Adipocyte (in vitro differentiated cells): ENCODE data around the gene ORAI2.
"Not testable (repeated sequence)": the region's sequence is repeated elsewhere in the genome, so short reads cannot be mapped to it uniquely, and the experiment has no call there.

ENCODE experiments used
- DNase-seq: peaks from one replicate; pipeline ENCODE4 v3.0.0-alpha.2; 2015; ENCODE audit warnings: low read depth
- H3K27me3 ChIP-seq: replicated peaks from 2 replicates; pipeline ENCODE4 v1.7.0; 2013; ENCODE audit warnings: mild to moderate bottlenecking, low read length, moderate library complexity; ENCODE audit not compliant: control insufficient read depth, insufficient read depth
- H3K36me3 ChIP-seq: 2 replicates; pipeline ENCODE4 v1.7.0; 2013; ENCODE audit warnings: low read length, mild to moderate bottlenecking, moderate library complexity; ENCODE audit not compliant: control insufficient read depth, insufficient read depth, severe bottlenecking
- H3K4me1 ChIP-seq: 2 replicates; pipeline ENCODE4 v1.7.0; 2013; ENCODE audit warnings: mild to moderate bottlenecking, low read length, moderate library complexity; ENCODE audit not compliant: control insufficient read depth, insufficient read depth
- H3K4me3 ChIP-seq: 2 replicates; pipeline ENCODE4 v1.7.0; 2013; ENCODE audit warnings: mild to moderate bottlenecking, low read length, moderate library complexity
- H3K9ac ChIP-seq: 2 replicates; pipeline ENCODE4 v1.7.0; 2013; ENCODE audit warnings: mild to moderate bottlenecking, low read length, moderate library complexity
- H3K9me3 ChIP-seq: 2 replicates; pipeline ENCODE4 v1.7.0; 2013; ENCODE audit warnings: mild to moderate bottlenecking, low read length, moderate library complexity; ENCODE audit not compliant: control insufficient read depth

Gene ORAI2

GRCh38 chr7:102403563-102403962 is 29.8 kb upstream of the ORAI2 start:
- Histone ChIP-seq H3K9me3 (no peaks in the 10 kb centered on the region), H3K4me3 (no peak overlapping the region), H3K27me3 (no peaks in the 10 kb centered on the region), H3K36me3 (peaks cover 94% of the 10 kb centered on the region), H3K4me1 (no peaks in the 10 kb centered on the region), H3K9ac (no peak overlapping the region)
- DNase-seq = no peak

DNA sequence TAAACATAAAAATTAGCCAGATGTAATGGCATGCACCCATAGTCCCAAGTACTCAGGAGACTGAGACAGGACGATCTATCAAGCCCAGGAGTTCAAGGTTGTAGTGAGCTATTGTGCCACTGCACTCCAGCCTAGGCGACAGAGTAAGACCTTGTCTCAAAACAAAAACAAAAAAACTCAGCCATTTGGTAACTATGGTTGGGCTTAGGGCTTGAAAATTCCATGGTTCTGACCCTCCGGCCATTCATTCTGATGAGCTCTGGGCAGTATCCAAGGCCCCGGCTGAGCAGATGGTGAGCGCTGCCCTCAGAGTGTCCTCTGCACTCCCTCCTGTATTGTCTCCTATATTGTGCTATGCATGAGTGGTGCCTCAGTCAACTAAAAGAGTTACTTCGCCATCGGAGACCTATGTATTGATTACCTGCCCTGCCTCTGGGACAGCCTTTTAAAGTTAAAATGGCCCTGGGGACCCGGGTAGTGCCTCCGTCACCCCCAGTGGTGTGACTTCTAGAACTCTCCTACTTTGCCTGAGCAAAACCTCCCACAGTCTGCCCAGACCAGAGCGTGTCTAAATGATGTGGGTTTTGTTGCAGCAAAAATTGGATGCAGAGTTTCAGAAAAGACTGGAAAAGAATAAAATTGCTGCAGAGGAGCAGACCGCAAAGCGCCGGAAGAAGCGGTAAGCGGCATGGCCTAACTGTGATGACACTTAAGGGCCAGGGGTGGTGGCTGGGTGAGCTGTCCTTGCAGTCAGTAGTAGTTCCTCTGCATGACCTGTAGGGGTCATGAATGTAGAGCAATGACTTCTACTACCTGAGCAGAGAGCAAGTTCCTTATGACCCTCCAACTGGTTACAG is 29.1 kb upstream of the ORAI2 start:
- Histone ChIP-seq H3K4me1 (no peaks in the 10 kb centered on the region), H3K9me3 (no peaks in the 10 kb centered on the region), H3K36me3 (peaks cover 94% of the 10 kb centered on the region), H3K9ac (no peak overlapping the region), H3K4me3 (no peak overlapping the region), H3K27me3 (no peaks in the 10 kb centered on the region)
- peak; percentile 62 for DNase-seq

DNA sequence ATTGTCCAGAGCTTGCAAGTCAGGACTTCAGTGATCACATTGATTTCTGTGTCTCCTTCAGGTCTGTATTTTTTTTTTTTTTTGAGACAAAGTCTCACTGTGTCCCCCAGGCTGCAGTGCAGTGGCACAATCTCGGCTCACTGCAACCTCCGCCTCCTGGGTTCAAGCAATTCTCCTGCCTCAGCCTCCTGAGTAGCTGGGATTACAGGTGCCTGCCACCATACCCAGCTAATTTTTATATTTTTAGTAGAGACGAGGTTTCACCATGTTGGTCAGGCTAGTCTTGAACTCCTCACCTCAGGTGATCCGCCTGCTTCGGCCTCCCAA is 28.6 kb upstream of the ORAI2 start:
- peaks cover 95% of the 10 kb centered on the region for H3K36me3 ChIP-seq
- H3K4me1 ChIP-seq, H3K4me3 ChIP-seq: not testable (repeated sequence)

GRCh38 chr7:102407910-102408309 is 25.5 kb upstream of the ORAI2 start:
- DNase-seq = no peak
- H3K27me3 ChIP-seq = no peaks in the 10 kb centered on the region
- H3K9me3 ChIP-seq = no peaks in the 10 kb centered on the region
- H3K4me1 ChIP-seq = peaks cover 8% of the 10 kb centered on the region
- H3K4me3 ChIP-seq = no peak overlapping the region
- H3K9ac ChIP-seq = no peak overlapping the region
- H3K36me3 ChIP-seq = peaks cover 89% of the 10 kb centered on the region

More for the DNA sequence above, 28.6 kb upstream of the ORAI2 start:
- DNase-seq, H3K9me3 ChIP-seq, H3K9ac ChIP-seq, H3K27me3 ChIP-seq: not testable (repeated sequence)

DNA sequence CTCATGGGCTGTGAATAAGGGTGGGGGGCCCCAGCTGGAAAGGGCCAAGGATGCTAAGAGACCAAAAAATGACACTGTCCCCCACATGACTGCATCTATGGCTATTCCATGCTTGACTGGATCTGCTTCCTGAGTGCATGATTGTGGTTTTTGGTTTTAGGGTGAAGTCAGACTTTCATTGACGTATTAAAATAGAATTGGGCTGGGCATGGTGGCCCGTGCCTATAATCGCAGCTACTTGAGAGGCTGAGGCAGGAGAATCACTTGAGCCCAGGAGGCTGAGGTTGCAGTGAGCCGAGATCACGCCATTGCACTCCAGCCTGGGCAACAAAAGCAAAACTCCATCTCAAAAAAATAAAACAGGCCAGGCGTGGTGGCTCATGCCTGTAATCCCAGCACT is 24.8 kb upstream of the ORAI2 start:
- not testable (repeated sequence) for H3K9ac ChIP-seq, H3K9me3 ChIP-seq, DNase-seq, H3K4me3 ChIP-seq, H3K27me3 ChIP-seq, H3K4me1 ChIP-seq
- H3K36me3 ChIP-seq = peaks cover 89% of the 10 kb centered on the region

GRCh38 chr7:102409340-102409739 is 24.0 kb upstream of the ORAI2 start:
- no peak overlapping the region for H3K4me3 ChIP-seq
- H3K4me1 ChIP-seq = peaks cover 8% of the 10 kb centered on the region
- no peak overlapping the region for H3K9ac ChIP-seq
- H3K36me3 ChIP-seq = peaks cover 89% of the 10 kb centered on the region
- no peaks in the 10 kb centered on the region for H3K9me3 ChIP-seq
- H3K27me3 ChIP-seq = no peaks in the 10 kb centered on the region
- no peak for DNase-seq

DNA sequence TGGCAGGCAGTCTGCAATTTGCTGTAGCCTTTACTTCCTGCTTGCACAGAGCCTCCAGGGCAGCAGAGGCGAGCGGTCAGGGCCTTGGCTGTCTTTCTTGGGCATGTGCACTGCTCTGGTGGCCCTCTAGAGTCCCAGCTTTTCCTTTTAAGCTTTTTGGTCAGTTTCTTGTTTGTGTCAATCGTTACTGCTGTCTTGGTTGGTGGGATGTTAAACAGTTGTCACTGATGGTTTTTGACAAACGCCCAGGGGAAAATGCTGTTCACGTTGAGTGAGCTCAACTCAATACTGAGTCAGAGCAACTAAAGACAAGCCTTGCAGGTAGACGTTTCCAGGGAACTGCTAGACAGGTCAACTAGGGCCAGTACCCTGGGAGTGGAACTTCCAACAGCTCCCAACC is 23.3 kb upstream of the ORAI2 start:
- H3K9ac ChIP-seq = no peak overlapping the region
- no peaks in the 10 kb centered on the region for H3K27me3 ChIP-seq
- peaks cover 88% of the 10 kb centered on the region for H3K36me3 ChIP-seq
- no peak for DNase-seq
- peaks cover 8% of the 10 kb centered on the region for H3K4me1 ChIP-seq
- H3K4me3 ChIP-seq = no peak overlapping the region
- H3K9me3 ChIP-seq = no peaks in the 10 kb centered on the region

DNA sequence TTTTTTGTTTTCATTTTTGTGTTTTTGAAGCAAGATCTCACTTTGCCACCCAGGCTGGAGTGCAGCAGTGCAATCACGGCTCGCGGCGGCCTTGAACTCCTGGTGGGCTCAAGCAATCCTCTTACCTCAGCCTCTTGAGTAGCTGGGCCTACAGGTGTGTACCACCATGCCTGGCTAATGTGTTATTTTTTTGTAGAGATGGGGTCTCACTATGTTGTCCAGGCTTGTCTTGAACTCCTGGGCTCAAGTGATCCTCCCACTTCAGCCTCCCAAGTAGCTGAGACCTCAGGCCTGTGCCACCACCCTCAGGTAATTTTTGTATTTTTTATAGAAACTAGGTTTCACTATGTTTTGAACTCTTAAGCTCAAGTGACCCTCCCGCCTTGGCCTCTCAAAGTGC is 22.5 kb upstream of the ORAI2 start:
- H3K4me3 ChIP-seq = no peak overlapping the region
- peaks cover 88% of the 10 kb centered on the region for H3K36me3 ChIP-seq
- H3K9ac ChIP-seq = no peak overlapping the region
- no peaks in the 10 kb centered on the region for H3K27me3 ChIP-seq
- DNase-seq = no peak
- H3K4me1 ChIP-seq = peaks cover 8% of the 10 kb centered on the region
- H3K9me3 ChIP-seq = no peaks in the 10 kb centered on the region

GRCh38 chr7:102412548-102412947 is 20.8 kb upstream of the ORAI2 start:
- Histone ChIP-seq H3K9me3 (no peaks in the 10 kb centered on the region), H3K27me3 (no peaks in the 10 kb centered on the region), H3K4me1 (peaks cover 8% of the 10 kb centered on the region), H3K4me3 (no peak overlapping the region), H3K9ac (no peak overlapping the region), H3K36me3 (peaks cover 85% of the 10 kb centered on the region)
- DNase-seq = peak; percentile 16

DNA sequence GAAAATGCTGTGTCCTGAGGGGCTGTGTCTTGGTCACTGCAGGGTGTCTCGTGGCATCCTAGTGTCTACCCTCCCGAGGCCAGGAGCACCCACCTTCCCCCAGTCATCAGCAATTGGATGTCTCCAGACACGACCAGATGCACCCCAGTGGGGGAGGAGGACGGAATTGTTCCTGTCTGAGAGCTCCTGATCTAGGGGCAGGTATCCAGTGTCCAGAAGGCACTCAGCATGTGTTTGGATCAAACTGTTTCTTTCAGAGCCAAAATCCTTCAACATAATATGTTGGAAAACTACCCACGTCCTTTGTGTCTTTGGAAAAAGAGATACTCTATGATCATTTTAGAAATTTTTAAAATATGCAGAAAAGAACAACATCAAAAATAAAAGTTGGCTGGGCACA is 20.3 kb upstream of the ORAI2 start:
- Histone ChIP-seq H3K4me3 (no peak overlapping the region), H3K9me3 (no peaks in the 10 kb centered on the region), H3K4me1 (peaks cover 8% of the 10 kb centered on the region), H3K36me3 (peaks cover 83% of the 10 kb centered on the region), H3K9ac (no peak overlapping the region), H3K27me3 (no peaks in the 10 kb centered on the region)
- no peak for DNase-seq

DNA sequence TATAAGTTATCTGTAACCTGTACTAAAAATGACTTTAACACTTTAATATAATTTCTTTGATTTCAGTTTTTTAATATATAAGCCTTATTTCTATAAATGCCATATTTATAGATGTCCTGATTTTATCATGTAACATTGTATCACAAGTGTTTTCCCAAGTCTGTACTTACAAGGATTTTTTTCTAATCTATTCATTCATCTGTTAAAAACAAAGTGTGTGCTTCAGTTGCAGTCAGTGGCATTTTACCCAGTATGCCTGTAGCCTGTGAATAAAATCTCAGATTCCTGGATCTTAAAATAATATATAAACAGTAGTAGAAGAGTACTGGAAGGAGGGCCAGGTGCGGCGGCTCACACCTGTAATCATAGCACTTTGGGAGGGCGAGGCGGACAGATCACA is 19.8 kb upstream of the ORAI2 start:
- peaks cover 83% of the 10 kb centered on the region for H3K36me3 ChIP-seq
- H3K4me1 ChIP-seq = peaks cover 8% of the 10 kb centered on the region
- no peaks in the 10 kb centered on the region for H3K27me3 ChIP-seq
- H3K4me3 ChIP-seq = no peak overlapping the region
- H3K9ac ChIP-seq = no peak overlapping the region
- no peaks in the 10 kb centered on the region for H3K9me3 ChIP-seq
- no peak for DNase-seq

GRCh38 chr7:102415685-102416225 is 17.6 kb upstream of the ORAI2 start:
- Histone ChIP-seq H3K27me3 (no peaks in the 10 kb centered on the region), H3K9ac (no peak overlapping the region), H3K9me3 (no peaks in the 10 kb centered on the region), H3K36me3 (peaks cover 80% of the 10 kb centered on the region), H3K4me1 (peaks cover 8% of the 10 kb centered on the region), H3K4me3 (no peak overlapping the region)
- no peak for DNase-seq
